Amniotic epithelial cell (primary cell): ENCODE results near the gene RALA.
"Not testable (repeated sequence)": the region's sequence is repeated elsewhere in the genome, so short reads cannot be mapped to it uniquely, and the experiment has no call there.

ENCODE experiments used
- DNase-seq: peaks from one replicate; pipeline ENCODE4 v3.0.0-alpha.2; 2010; ENCODE audit warnings: low read depth

RALA gene

GRCh38 chr7:39683216-39683845 is 60.0 kb downstream of the RALA start:
- DNase-seq, result peak; percentile 77

GRCh38 chr7:39686261-39686924 is 63.0 kb downstream of the RALA start:
- DNase-seq, result peak; percentile 46

DNA sequence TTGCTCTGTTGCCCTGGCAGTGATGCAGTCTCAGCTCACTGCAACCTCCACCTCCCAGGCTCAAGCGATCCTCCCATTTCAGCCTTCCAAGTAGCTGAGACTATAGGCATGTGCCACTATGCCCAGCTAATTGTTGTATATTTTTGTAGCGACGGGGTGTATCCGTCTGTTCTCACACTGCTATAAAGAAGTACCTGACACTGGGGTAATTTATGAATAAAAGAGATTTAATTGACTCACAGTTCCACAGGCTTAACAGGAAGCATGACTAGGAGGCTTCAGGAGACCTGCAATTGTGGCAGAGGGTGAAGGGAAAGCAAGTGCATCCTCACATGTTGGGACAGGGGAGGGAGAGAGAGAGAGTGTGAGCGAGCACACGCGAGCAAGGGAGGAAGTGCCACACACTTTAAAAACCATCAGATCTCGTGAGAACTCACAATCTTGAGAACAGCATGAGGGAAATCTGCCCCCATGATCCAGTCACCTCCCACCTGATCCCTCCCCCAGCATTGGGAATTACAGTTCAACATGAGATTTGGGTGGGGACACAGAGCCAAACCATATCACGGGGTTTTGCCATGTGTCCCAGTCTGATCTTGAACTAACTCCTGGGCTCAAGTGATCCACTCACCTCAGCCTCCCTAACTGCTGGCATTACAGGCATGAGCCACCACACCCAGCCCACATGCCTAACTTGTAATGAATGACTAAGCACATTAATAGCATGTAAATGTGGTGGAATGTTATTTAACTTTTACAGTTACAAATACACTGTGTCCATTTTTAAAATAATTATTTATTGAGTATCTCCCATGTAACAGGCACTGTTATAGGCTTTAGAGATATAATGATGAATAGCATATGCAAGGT is 65.5 kb downstream of the RALA start:
- DNase-seq, result no peak

DNA sequence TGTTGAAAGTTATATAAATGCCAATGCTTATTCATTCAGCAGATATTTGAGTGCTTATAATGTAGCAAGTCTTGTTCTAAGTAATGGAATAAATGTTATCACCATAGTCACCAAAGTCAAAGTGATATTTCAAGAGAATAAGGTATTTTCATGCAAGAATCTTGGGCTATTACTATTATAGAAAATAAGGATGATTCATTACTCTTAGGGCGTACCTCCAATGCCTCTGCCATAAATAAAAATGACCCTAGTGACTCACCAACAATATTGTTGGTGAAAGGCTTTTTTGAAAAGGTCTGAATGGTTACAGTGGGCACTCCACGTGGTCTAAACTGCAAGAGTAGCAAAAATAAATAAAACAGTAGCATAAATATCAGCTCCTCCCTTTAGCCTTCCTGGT is 68.4 kb downstream of the RALA start:
- peak; percentile 33 for DNase-seq

DNA sequence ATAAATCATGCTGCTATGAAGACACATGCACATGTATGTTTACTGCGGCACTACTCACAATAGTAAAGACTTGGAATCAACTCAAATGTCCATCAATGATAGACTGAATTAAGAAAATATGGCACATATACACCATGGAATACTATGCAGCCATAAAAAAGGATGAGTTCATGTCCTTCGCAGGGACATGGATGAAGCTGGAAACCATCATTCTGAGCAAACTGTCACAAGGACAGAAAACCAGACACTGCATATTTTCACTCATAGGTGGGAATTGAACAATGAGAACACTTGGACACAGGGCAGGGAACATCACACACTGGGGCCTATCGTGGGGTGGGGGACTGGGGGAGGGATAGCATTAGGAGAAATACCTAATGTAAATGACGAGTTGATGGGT is 69.7 kb downstream of the RALA start:
- not testable (repeated sequence) for DNase-seq

- no peak for DNase-seq
Observed at GRCh38 chr7:39693812-39694211, 70.4 kb downstream of the RALA start.

GRCh38 chr7:39695852-39696586 is 72.6 kb downstream of the RALA start:
- DNase-seq, result no peak

DNA sequence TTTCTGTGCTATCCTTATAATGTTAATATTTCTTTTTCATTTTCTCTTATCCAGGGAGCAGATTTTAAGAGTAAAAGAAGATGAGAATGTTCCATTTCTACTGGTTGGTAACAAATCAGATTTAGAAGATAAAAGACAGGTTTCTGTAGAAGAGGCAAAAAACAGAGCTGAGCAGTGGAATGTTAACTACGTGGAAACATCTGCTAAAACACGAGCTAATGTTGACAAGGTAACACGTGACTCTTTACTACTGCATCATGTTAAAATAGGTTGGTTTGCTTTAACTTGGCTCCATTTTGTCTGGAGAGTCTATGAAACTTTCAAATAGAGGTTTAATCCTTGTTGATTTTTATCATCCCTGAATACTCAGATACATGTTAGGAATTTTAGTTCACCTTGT is 73.3 kb downstream of the RALA start:
- DNase-seq, result no peak

GRCh38 chr7:39697483-39697882 is 74.1 kb downstream of the RALA start:
- DNase-seq, result no peak

GRCh38 chr7:39700165-39700564 is 76.8 kb downstream of the RALA start:
- no peak for DNase-seq

DNA sequence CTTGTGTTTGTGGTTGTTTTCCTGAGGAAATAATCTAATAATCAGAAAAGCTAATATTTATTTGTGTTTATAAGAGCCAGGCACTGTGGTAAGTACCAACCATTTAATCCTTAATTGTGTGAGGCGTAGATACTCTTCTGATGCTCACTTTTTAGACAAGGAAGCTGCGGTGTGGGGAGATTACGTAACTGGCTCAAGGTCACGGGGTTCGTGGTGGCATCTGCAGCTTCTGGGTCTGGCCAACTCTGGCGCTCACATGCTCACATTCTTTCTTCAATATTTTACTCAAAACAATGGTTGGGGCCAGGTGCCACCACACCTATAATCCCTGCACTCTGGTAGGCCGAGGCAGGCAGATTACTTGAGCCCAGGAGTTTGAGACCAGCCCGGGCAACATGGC is 77.6 kb downstream of the RALA start:
- no peak for DNase-seq

GRCh38 chr7:39702133-39702532 is 78.8 kb downstream of the RALA start:
- no peak for DNase-seq

DNA sequence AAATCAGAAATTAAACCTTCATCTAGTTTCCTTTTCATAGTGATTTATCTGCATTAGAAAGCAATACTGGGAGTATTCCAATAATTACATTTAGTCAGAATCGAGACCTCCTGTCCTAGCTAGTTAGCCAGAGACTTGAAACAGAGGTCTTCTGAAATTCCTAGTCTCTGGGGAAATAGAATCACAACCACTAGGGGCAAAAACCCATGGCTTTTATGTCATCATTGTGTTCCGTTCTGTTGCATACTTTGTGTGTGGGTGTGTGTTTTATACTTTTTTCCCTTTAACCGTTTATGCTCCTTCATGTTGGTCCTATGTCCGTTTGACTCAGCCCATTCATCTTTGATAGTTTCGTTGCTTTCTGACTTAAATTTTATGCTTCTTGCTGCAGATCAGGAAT is 79.8 kb downstream of the RALA start:
- DNase-seq, result peak; percentile 48

DNA sequence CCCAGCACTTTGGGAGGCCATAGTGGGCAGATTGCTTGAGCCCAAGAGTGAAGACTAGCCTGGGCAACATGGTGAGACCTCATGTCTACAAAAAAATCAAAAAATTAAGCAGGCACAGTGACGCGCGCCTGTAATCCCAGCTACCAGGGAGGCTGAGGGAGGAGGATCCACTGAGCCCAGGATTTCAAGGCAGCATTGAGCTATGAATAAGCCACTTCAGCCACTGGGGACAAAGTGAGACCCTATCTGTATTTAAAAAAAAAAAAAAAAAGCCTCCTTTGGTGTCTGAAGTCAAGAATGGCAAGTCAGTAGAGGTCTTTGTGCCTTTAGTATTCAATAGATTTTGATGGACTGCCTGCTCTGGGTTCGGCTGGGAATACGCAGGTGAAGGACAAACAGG is 85.7 kb downstream of the RALA start:
- DNase-seq, result no peak

DNA sequence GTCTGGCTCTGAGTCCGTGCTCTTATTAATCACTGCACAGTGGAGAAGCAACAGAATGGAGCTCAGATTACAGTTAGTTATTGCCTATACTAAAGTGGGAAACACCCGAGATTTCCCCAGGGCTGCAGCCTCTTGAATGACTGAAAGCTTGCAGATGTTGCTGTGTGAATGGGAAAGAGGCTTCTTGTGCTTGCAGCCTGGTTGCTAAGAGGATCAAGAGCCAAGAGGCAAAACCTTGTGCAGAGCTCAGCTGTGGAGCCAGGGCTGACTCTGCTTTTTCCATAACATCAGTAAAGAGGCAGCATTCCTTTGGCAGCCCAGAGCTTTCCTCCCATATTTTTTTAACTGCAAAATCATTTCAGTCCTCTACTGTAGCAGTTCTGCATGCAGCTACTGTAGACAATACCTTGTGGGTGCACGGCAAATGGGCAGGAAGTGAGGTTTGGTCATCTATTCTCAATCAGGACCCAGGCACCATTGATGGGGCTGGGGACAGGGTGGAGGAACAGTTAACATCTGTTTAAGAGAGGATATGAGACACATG is 86.5 kb downstream of the RALA start:
- DNase-seq, result peak; percentile 24

DNA sequence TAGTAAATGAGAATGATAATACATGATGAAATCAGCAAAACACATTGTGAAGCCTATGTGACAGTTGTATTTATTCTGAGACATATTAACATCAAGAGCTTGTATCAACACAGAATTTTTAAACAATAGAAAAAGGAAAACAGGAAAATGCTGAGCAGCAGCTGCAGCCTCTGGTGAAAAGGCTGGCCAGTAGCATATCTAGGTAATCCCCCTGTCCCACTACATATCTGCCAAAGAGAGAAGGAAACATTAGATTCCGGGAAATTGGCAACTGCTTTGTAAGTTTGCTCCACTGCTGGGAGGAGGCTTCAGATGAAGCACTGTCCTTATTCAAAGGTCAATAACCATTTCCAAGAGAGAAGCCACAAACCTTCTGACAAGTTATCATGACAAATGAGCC is 89.4 kb downstream of the RALA start:
- no peak for DNase-seq

- no peak for DNase-seq
Observed at GRCh38 chr7:39714447-39715091, 91.2 kb downstream of the RALA start.

GRCh38 chr7:39720586-39720985 is 97.2 kb downstream of the RALA start:
- no peak for DNase-seq

- DNase-seq, result no peak
Observed at GRCh38 chr7:39721345-39721744, 98.0 kb downstream of the RALA start.

GRCh38 chr7:39721919-39722597 is 98.7 kb downstream of the RALA start:
- no peak for DNase-seq
